GM12878 (cell line): ENCODE measurements around the gene KRT222. TPM values are rescaled to one million over a fixed set of nuclear protein-coding genes. Genes with fewer than 3 reads are reported as not detected.

Experiments
- BCL11A ChIP-seq: IDR thresholded peaks from 2 replicates; pipeline ENCODE4 v1.6.1; 2011; ENCODE audit warnings: low read depth, low read length
- NFXL1 ChIP-seq: fragments of 450-650 bp; IDR thresholded peaks from 2 replicates; pipeline ENCODE4 v1.6.1; 2017; ENCODE audit warnings: antibody characterized with exemption, mild to moderate bottlenecking, borderline replicate concordance
- RAD21 ChIP-seq: IDR thresholded peaks from 2 replicates; pipeline ENCODE4 v1.6.1; 2011; ENCODE audit warnings: mild to moderate bottlenecking, low read depth, low read length, moderate library complexity; ENCODE audit not compliant: insufficient read depth
- SPI1 ChIP-seq: IDR thresholded peaks from 2 replicates; pipeline ENCODE4 v1.6.1; 2011; ENCODE audit warnings: low read depth, mild to moderate bottlenecking, low read length, moderate library complexity, borderline replicate concordance; ENCODE audit not compliant: insufficient read depth
- SREBF1 ChIP-seq: IDR thresholded peaks from 2 replicates; pipeline ENCODE4 v1.6.1; 2012; ENCODE audit warnings: mild to moderate bottlenecking, low read length
- SUPT20H ChIP-seq: IDR thresholded peaks from 2 replicates; pipeline ENCODE4 v1.6.1; 2011; ENCODE audit warnings: low read depth, mild to moderate bottlenecking, low read length, moderate library complexity, borderline replicate concordance; ENCODE audit not compliant: control insufficient read depth
- YBX1 ChIP-seq: fragments of 450-650 bp; IDR thresholded peaks from 2 replicates; pipeline ENCODE4 v1.6.1; 2016; ENCODE audit warnings: antibody characterized with exemption
- ZBTB33 ChIP-seq: fragments of 450-650 bp; IDR thresholded peaks from 2 replicates; pipeline ENCODE4 v1.6.1; 2017; ENCODE audit warnings: mild to moderate bottlenecking
- ZBTB4 ChIP-seq: fragments of 450-650 bp; formaldehyde crosslinking; IDR thresholded peaks from 2 replicates; pipeline ENCODE4 v1.4.0; 2022; ENCODE audit warnings: mild to moderate bottlenecking, moderate library complexity
- ZNF592 ChIP-seq: fragments of 450-650 bp; IDR thresholded peaks from 2 replicates; pipeline ENCODE4 v1.6.1; 2017; ENCODE audit warnings: mild to moderate bottlenecking, moderate library complexity
- polyA plus RNA-seq, 11 experiments: library from polyadenylated mRNA; depleted of rRNA in 4 of 11; unstranded in 6 of 11; stranded (reverse) in 5 of 11; fragments of >200 nt; fragmentation: Nextera tagmentation in 4 of 11; fragmentation: Illumina TruSeq in 1 of 11; extraction: Ambion mirVana in 4 of 11; extraction: Trizol in 1 of 11; gene quantifications; 1 replicate in 1 of 11; 2 replicates in 10 of 11; pipeline versions ENCODE4 v1.2.1 to v1.2.3, GENCODE V29; 2011 to 2016; ENCODE audit warnings: inconsistent platforms in 2 of 11, missing spikeins in 2 of 11, low read depth in 1 of 11
- total RNA-seq, 4 experiments: library from RNA; depleted of rRNA in 3 of 4; stranded (reverse); fragments of >200 nt in 3 of 4; fragmentation: Illumina TruSeq in 1 of 4; extraction: Trizol in 1 of 4; gene quantifications; 2 replicates each; pipeline versions ENCODE4 v1.2.1 to v1.2.3, GENCODE V29; 2013 to 2021
- TF ChIP-seq, protein P1 (sequence below): fragments of 450-650 bp; IDR thresholded peaks from 2 replicates; pipeline ENCODE4 v1.6.1; 2017; ENCODE audit warnings: antibody characterized with exemption, mild to moderate bottlenecking, moderate library complexity
- TF ChIP-seq, protein P2 (sequence below): IDR thresholded peaks from 2 replicates; pipeline ENCODE4 v1.6.1; 2012; ENCODE audit warnings: improper control_type of control experiment, low read depth, low read length; ENCODE audit not compliant: insufficient replicate concordance

The KRT222 gene
- total and polyA plus RNA-seq, 10 of the 15 experiments (the other 5 are each of a cell fraction or from before 2014, with no cell fraction given): 0.21 to 6.4 (median 0.54) TPM; not detected in 1

DNA sequence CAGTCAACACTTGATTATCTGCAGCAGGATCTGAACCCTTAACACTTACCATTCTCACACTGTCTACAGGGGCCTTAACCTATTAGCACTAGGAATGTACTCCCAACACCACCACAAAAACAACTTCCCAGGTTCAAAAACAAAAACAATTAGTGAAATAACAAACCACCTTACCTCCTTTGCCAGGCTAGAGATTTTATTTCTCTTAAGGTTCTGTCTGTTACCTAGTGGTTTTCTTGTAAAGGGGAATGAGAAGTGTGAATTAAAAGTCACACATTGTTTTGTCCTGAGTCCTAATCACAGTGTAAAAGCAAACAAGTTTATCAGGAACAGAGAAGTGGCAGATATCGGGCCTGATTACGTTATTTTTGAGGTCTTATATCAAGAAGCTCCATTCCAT is 27.0 kb downstream of the KRT222 start (continued):
- TF ChIP-seq ZBTB4 (CRISPR knock-in tag): no peak
- TF ChIP-seq SUPT20H: no peak
- no peak for TF ChIP-seq YBX1
- no peak for TF ChIP-seq RAD21
- TF ChIP-seq SPI1: no peak
- no peak for TF ChIP-seq BCL11A
- TF ChIP-seq, protein P1, sequence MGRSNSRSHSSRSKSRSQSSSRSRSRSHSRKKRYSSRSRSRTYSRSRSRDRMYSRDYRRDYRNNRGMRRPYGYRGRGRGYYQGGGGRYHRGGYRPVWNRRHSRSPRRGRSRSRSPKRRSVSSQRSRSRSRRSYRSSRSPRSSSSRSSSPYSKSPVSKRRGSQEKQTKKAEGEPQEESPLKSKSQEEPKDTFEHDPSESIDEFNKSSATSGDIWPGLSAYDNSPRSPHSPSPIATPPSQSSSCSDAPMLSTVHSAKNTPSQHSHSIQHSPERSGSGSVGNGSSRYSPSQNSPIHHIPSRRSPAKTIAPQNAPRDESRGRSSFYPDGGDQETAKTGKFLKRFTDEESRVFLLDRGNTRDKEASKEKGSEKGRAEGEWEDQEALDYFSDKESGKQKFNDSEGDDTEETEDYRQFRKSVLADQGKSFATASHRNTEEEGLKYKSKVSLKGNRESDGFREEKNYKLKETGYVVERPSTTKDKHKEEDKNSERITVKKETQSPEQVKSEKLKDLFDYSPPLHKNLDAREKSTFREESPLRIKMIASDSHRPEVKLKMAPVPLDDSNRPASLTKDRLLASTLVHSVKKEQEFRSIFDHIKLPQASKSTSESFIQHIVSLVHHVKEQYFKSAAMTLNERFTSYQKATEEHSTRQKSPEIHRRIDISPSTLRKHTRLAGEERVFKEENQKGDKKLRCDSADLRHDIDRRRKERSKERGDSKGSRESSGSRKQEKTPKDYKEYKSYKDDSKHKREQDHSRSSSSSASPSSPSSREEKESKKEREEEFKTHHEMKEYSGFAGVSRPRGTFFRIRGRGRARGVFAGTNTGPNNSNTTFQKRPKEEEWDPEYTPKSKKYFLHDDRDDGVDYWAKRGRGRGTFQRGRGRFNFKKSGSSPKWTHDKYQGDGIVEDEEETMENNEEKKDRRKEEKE: no peak
- no peak for TF ChIP-seq NFXL1
- TF ChIP-seq, protein P2, sequence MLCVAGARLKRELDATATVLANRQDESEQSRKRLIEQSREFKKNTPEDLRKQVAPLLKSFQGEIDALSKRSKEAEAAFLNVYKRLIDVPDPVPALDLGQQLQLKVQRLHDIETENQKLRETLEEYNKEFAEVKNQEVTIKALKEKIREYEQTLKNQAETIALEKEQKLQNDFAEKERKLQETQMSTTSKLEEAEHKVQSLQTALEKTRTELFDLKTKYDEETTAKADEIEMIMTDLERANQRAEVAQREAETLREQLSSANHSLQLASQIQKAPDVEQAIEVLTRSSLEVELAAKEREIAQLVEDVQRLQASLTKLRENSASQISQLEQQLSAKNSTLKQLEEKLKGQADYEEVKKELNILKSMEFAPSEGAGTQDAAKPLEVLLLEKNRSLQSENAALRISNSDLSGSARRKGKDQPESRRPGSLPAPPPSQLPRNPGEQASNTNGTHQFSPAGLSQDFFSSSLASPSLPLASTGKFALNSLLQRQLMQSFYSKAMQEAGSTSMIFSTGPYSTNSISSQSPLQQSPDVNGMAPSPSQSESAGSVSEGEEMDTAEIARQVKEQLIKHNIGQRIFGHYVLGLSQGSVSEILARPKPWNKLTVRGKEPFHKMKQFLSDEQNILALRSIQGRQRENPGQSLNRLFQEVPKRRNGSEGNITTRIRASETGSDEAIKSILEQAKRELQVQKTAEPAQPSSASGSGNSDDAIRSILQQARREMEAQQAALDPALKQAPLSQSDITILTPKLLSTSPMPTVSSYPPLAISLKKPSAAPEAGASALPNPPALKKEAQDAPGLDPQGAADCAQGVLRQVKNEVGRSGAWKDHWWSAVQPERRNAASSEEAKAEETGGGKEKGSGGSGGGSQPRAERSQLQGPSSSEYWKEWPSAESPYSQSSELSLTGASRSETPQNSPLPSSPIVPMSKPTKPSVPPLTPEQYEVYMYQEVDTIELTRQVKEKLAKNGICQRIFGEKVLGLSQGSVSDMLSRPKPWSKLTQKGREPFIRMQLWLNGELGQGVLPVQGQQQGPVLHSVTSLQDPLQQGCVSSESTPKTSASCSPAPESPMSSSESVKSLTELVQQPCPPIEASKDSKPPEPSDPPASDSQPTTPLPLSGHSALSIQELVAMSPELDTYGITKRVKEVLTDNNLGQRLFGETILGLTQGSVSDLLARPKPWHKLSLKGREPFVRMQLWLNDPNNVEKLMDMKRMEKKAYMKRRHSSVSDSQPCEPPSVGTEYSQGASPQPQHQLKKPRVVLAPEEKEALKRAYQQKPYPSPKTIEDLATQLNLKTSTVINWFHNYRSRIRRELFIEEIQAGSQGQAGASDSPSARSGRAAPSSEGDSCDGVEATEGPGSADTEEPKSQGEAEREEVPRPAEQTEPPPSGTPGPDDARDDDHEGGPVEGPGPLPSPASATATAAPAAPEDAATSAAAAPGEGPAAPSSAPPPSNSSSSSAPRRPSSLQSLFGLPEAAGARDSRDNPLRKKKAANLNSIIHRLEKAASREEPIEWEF: no peak
- no peak for TF ChIP-seq ZNF592
- TF ChIP-seq ZBTB33: no peak
- no peak for TF ChIP-seq SREBF1
